Thyroid gland (tissue), 4 donors: Measurements from ENCODE around the gene USP33.

Experiments used
- POLR2A ChIP-seq, 2 donors: fragments of 450-650 bp; IDR thresholded peaks; one replicate each; pipeline ENCODE4 v1.6.1; 2017; ENCODE audit warnings: antibody characterized with exemption in 2 of 2, mild to moderate bottlenecking in 2 of 2, moderate library complexity in 1 of 2
- TF ChIP-seq, protein P1 (sequence below), 6 experiments: fragments of 200-600 bp in 3 of 6; fragments of 450-650 bp in 3 of 6; sonication (generic) in 3 of 6; IDR thresholded peaks; one replicate each; pipeline ENCODE4 v1.5.1; 2016 to 2019; ENCODE audit warnings: antibody characterized with exemption in 6 of 6, mild to moderate bottlenecking in 2 of 6, inconsistent platforms in 1 of 6, moderate library complexity in 1 of 6

- TF ChIP-seq, protein P1, sequence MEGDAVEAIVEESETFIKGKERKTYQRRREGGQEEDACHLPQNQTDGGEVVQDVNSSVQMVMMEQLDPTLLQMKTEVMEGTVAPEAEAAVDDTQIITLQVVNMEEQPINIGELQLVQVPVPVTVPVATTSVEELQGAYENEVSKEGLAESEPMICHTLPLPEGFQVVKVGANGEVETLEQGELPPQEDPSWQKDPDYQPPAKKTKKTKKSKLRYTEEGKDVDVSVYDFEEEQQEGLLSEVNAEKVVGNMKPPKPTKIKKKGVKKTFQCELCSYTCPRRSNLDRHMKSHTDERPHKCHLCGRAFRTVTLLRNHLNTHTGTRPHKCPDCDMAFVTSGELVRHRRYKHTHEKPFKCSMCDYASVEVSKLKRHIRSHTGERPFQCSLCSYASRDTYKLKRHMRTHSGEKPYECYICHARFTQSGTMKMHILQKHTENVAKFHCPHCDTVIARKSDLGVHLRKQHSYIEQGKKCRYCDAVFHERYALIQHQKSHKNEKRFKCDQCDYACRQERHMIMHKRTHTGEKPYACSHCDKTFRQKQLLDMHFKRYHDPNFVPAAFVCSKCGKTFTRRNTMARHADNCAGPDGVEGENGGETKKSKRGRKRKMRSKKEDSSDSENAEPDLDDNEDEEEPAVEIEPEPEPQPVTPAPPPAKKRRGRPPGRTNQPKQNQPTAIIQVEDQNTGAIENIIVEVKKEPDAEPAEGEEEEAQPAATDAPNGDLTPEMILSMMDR (IDR thresholded peaks at IDR 0.05), result no peak
- TF ChIP-seq POLR2A (IDR thresholded peaks at IDR 0.05), result no peak
These were observed 53.3 kb downstream of the USP33 start for GRCh38 chr1:77706321-77706720.
